A549 (cell line): ENCODE data around the gene CARD9. TPM values are rescaled to one million over a fixed set of nuclear protein-coding genes. Genes with fewer than 3 reads are reported as not detected.
A peak's percentile ranks its signal among the peaks of the same experiment; 100 is the strongest.

Experiments used
- ATAC-seq, 2 experiments: fragments of 200-7000 bp in 1 of 2; fragments of >200 bp in 1 of 2; cut with Nextera tagmentation in 1 of 2; cut with Tn5 transposase in 1 of 2; 3 replicates each; pipeline versions ENCODE4 v1.8.0 to v1.9.1; 2018 to 2020; ENCODE audit warnings: mild to moderate bottlenecking in 1 of 2, moderate library complexity in 1 of 2
- CTCF ChIA-PET: fragments of 300-600 bp; sonication (Branson Sonifier 250); formaldehyde crosslinking; extraction: SDS; loops from one replicate; lab custom pipeline; 2021; ENCODE audit warnings: antibody characterized with exemption, inconsistent platforms; lab: Yijun Ruan, JAX
- POLR2A ChIA-PET: fragments of 350-600 bp; formaldehyde crosslinking; extraction: SDS; loops from one replicate; lab custom pipeline; 2021; ENCODE audit warnings: antibody characterized with exemption, inconsistent platforms; lab: Yijun Ruan, JAX
- DNase-seq, 2 experiments: peaks; one replicate each; pipeline versions ENCODE4 v3.0.0 to v3.0.0-alpha.2; 2011 to 2016; ENCODE audit warnings: low read depth in 1 of 2, low spot score in 1 of 2
- FAIRE-seq: peaks from 2 replicates; lab custom pipeline; 2011; peaks lifted over from hg19 to GRCh38; lab: Jason Lieb, UNC
- H3K27ac ChIP-seq, 2 experiments: fragments of >200 bp; sonication (Bioruptor Twin); formaldehyde crosslinking; 3 replicates each; pipeline ENCODE4 v1.5.1; 2016 to 2017
- H3K4me1 ChIP-seq: fragments of >200 bp; sonication (Bioruptor Twin); formaldehyde crosslinking; 3 replicates; pipeline ENCODE4 v1.6.1; 2016
- H3K4me2 ChIP-seq: fragments of >200 bp; sonication (Bioruptor Twin); formaldehyde crosslinking; 3 replicates; pipeline ENCODE4 v1.6.1; 2016
- H3K4me3 ChIP-seq: fragments of >200 bp; sonication (Bioruptor Twin); formaldehyde crosslinking; 3 replicates; pipeline ENCODE4 v1.5.1; 2016
- H3K9me3 ChIP-seq: fragments of >200 bp; sonication (Bioruptor Twin); formaldehyde crosslinking; 3 replicates; pipeline ENCODE4 v1.6.1; 2016
- BCL3 ChIP-seq: fragments of >200 bp; sonication (Bioruptor Twin); formaldehyde crosslinking; IDR thresholded peaks from 3 replicates; pipeline ENCODE4 v1.6.1; 2016
- CBX8 ChIP-seq: fragments of 200-600 bp; sonication (generic); IDR thresholded peaks from 2 replicates; pipeline ENCODE4 v1.6.1; 2016
- CEBPB ChIP-seq, 2 experiments: fragments of >200 bp in 1 of 2; sonication (Bioruptor Twin) in 1 of 2; formaldehyde crosslinking in 1 of 2; IDR thresholded peaks; 2 replicates each; pipeline ENCODE4 v1.6.1; 2012 to 2016
- CTCF ChIP-seq: fragments of >200 bp; sonication (Bioruptor Twin); formaldehyde crosslinking; IDR thresholded peaks from 3 replicates; pipeline ENCODE4 v1.5.1; 2016
- E2F6 ChIP-seq: IDR thresholded peaks from 2 replicates; pipeline ENCODE4 v1.6.1; 2012; ENCODE audit warnings: low read depth, borderline replicate concordance
- EHMT2 ChIP-seq: fragments of 200-600 bp; sonication (generic); IDR thresholded peaks from 2 replicates; pipeline ENCODE4 v1.6.1; 2016; ENCODE audit warnings: antibody characterized with exemption, low read depth, mild to moderate bottlenecking, moderate library complexity
- ELK1 ChIP-seq: fragments of 150-350 bp; IDR thresholded peaks from 2 replicates; pipeline ENCODE4 v1.6.1; 2014; ENCODE audit warnings: low read depth, mild to moderate bottlenecking, low read length
- ESRRA ChIP-seq: fragments of 150-350 bp; IDR thresholded peaks from 2 replicates; pipeline ENCODE4 v1.6.1; 2014; ENCODE audit warnings: mild to moderate bottlenecking, low read length, borderline replicate concordance
- FOSB ChIP-seq: fragments of 250-450 bp; sonication (Bioruptor Pico); IDR thresholded peaks from 2 replicates; pipeline ENCODE4 v1.5.0; 2020; ENCODE audit warnings: mild to moderate bottlenecking, moderate library complexity
- HMGXB4 ChIP-seq: fragments of 250-450 bp; sonication (Bioruptor Pico); IDR thresholded peaks from 2 replicates; pipeline ENCODE4 v1.5.0; 2021; ENCODE audit warnings: mild to moderate bottlenecking, moderate library complexity, borderline replicate concordance
- HOXA7 ChIP-seq: fragments of 250-450 bp; sonication (Bioruptor Pico); IDR thresholded peaks from 2 replicates; pipeline ENCODE4 v1.5.0; 2020; ENCODE audit warnings: mild to moderate bottlenecking, moderate library complexity
- HOXB13 ChIP-seq: fragments of 250-450 bp; sonication (Bioruptor Pico); IDR thresholded peaks from 2 replicates; pipeline ENCODE4 v1.5.0; 2020; ENCODE audit warnings: low read depth, mild to moderate bottlenecking, moderate library complexity
- HOXB5 ChIP-seq: fragments of 250-450 bp; sonication (Bioruptor Pico); IDR thresholded peaks from 2 replicates; pipeline ENCODE4 v1.5.0; 2020; ENCODE audit warnings: mild to moderate bottlenecking, moderate library complexity
- JUN ChIP-seq, 2 experiments: fragments of >200 bp; sonication (Bioruptor Twin); formaldehyde crosslinking; IDR thresholded peaks; 2 replicates in 1 of 2; 3 replicates in 1 of 2; pipeline ENCODE4 v1.6.1; 2016 to 2017
- MAFK ChIP-seq: fragments of 450-650 bp; IDR thresholded peaks from 2 replicates; pipeline ENCODE4 v1.6.1; 2014; ENCODE audit not compliant: partially characterized antibody
- MAX ChIP-seq: IDR thresholded peaks from 2 replicates; pipeline ENCODE4 v1.6.1; 2012
- MAZ ChIP-seq: fragments of 150-350 bp; IDR thresholded peaks from 2 replicates; pipeline ENCODE4 v1.6.1; 2014; ENCODE audit warnings: antibody characterized with exemption, low read depth, low read length, borderline replicate concordance
- MYC ChIP-seq: IDR thresholded peaks from 2 replicates; pipeline ENCODE4 v1.6.1; 2012; ENCODE audit warnings: mild to moderate bottlenecking, inconsistent platforms, low read length, improper control_type of control experiment, borderline replicate concordance
- PHF8 ChIP-seq: fragments of 200-600 bp; sonication (generic); IDR thresholded peaks from 2 replicates; pipeline ENCODE4 v1.6.1; 2016; ENCODE audit warnings: low read depth, mild to moderate bottlenecking, antibody characterized with exemption, moderate library complexity, borderline replicate concordance
- POLR2A ChIP-seq: IDR thresholded peaks from 2 replicates; pipeline ENCODE4 v1.6.1; 2012; ENCODE audit warnings: mild to moderate bottlenecking, low read length
- POLR2AphosphoS2 ChIP-seq: conservative IDR thresholded peaks from 2 replicates; pipeline ENCODE4 v1.6.1; 2012; ENCODE audit warnings: low read length, improper control_type of control experiment, inconsistent platforms
- RAD21 ChIP-seq, 2 experiments: fragments of >200 bp in 1 of 2; sonication (Bioruptor Twin) in 1 of 2; formaldehyde crosslinking in 1 of 2; IDR thresholded peaks in 1 of 2; conservative IDR thresholded peaks in 1 of 2; 2 replicates in 1 of 2; 3 replicates in 1 of 2; pipeline ENCODE4 v1.6.1; 2012 to 2018; ENCODE audit warnings: inconsistent platforms in 1 of 2
- RNF2 ChIP-seq: fragments of 200-600 bp; sonication (generic); IDR thresholded peaks from 2 replicates; pipeline ENCODE4 v1.6.1; 2016; ENCODE audit warnings: low read depth, mild to moderate bottlenecking, antibody characterized with exemption, moderate library complexity, borderline replicate concordance
- SMC3 ChIP-seq: fragments of >200 bp; sonication (Bioruptor Twin); formaldehyde crosslinking; IDR thresholded peaks from 3 replicates; pipeline ENCODE4 v1.6.1; 2018; ENCODE audit warnings: inconsistent platforms
- TFCP2L1 ChIP-seq: fragments of 250-450 bp; sonication (Bioruptor Pico); IDR thresholded peaks from 2 replicates; pipeline ENCODE4 v1.5.0; 2021; ENCODE audit warnings: mild to moderate bottlenecking
- WGBS: methylation state at CpG from one replicate; pipeline ENCODE4 v1.1.6; 2017; ENCODE audit errors: missing lambda C conversion rate; 5-methylcytosine and 5-hydroxymethylcytosine counted together
- polyA plus RNA-seq, 4 experiments: library from polyadenylated mRNA; depleted of rRNA in 3 of 4; stranded (reverse); fragments of >200 nt; fragmentation: RNase III in 1 of 4; extraction: RNeasy Plus Mini Kit Qiagen cat#74134 plus additional on column Dnase treatment in 1 of 4; gene quantifications; 2 replicates in 3 of 4; 3 replicates in 1 of 4; pipeline ENCODE4 v1.2.3, GENCODE V29; 2011 to 2017

Gene CARD9
- polyA plus RNA-seq, 2 of the 4 experiments (the other 2 are of a cell fraction): 0.21 to 0.94 TPM

GRCh38 chr9:136401173-136401922 lies 27.9 kb upstream of the CARD9 start:
- DNase-seq: no peak
- no peak overlapping the region for H3K4me2 ChIP-seq
- CTCF ChIA-PET: interaction anchor here (0.6 to 8.9 kb wide), 28 partner anchors 8 to 326 kb away, joined by 3 to 100 read pairs (median 4); partner anchors contain the start of genes DNLZ, ENTR1 and PMPCA
- H3K4me3 ChIP-seq: no peak overlapping the region
- ATAC-seq: no peak
- H3K9me3 ChIP-seq: no peaks in the 10 kb centered on the region
- peaks cover 14% of the 10 kb centered on the region; the same call in 2 of the 3 replicates for H3K4me1 ChIP-seq
- H3K27ac ChIP-seq: no peak overlapping the region
- 92% methylated on average over 18 of the region's 18 CpGs for WGBS
- TF ChIP-seq MAX (no peak), ESRRA (no peak), MYC (no peak), POLR2AphosphoS2 (peak; percentile 42; the same call in 1 of the 2 replicates)
- FAIRE-seq: no peak
- POLR2A ChIA-PET: interaction anchor here (1.4 to 6.7 kb wide), 3 partner anchors 10 to 38 kb away, joined by 4 to 33 read pairs (median 5); partner anchors contain the start of gene DNLZ

GRCh38 chr9:136400038-136400834 lies 26.8 kb upstream of the CARD9 start, which contains the start of gene SNAPC4:
Gene SNAPC4 (minus strand): TSS chr9:136400170. CDS start chr9:136398428, 1,742 bp downstream.
- ChIA-PET CTCF (interaction anchor here (0.6 to 8.9 kb wide), 30 partner anchors 8 to 327 kb away, joined by 3 to 100 read pairs (median 4); partner anchors contain the start of genes DNLZ, ENTR1 and PMPCA), POLR2A (interaction anchor here (1.4 to 6.7 kb wide), 2 partner anchors 9 to 37 kb away, joined by 5 to 33 read pairs; partner anchors contain the start of gene DNLZ)
- FAIRE-seq (no peak), DNase-seq (peak; percentile 80 to 87), ATAC-seq (peak; percentile 84 to 95)
- peak within 1 kb of the TSS; percentile 94 for H3K4me2 ChIP-seq
- 22% methylated on average over 11 of the region's 71 CpGs for WGBS
- peaks cover 14% of the 10 kb centered on the region; the same call in 2 of the 3 replicates for H3K4me1 ChIP-seq
- peak within 1 kb of the TSS; percentile 98 to 99 for H3K27ac ChIP-seq
- H3K9me3 ChIP-seq: no peaks in the 10 kb centered on the region
- peak within 1 kb of the TSS; percentile 100 for H3K4me3 ChIP-seq
- TF ChIP-seq HOXA7 (no peak), HOXB5 (0 out of 2 replicates have a peak, but pooled peaks have one; percentile 41), FOSB (CRISPR knock-in tag) (no peak), ELK1 (0 out of 2 replicates have a peak, but pooled peaks have one; percentile 21), PHF8 (peak; percentile 72; the same call in 1 of the 2 replicates), EHMT2 (no peak), CEBPB (IDR thresholded peaks at IDR 0.05) (no peak), POLR2A (peak; percentile 92), CTCF (peak; percentile 93), MAX (peak; percentile 69), TFCP2L1 (CRISPR knock-in tag) (0 out of 2 replicates have a peak, but pooled peaks have one; percentile 30), HMGXB4 (CRISPR knock-in tag) (no peak), E2F6 (peak; percentile 30; the same call in 1 of the 2 replicates), BCL3 (peak; percentile 78; the same call in 2 of the 3 replicates), RAD21 (conservative IDR thresholded peaks at IDR 0.05 in 1 of 2, IDR thresholded peaks at IDR 0.05 in 1 of 2) (peak; percentile 54 to 80; a peak in 4 of 5 replicates), JUN (IDR thresholded peaks at IDR 0.05) (peak; percentile 31 to 81; a peak in 4 of 5 replicates), MAZ (0 out of 2 replicates have a peak, but pooled peaks have one; percentile 47), SMC3 (peak; percentile 78), RNF2 (no peak), HOXB13 (CRISPR knock-in tag) (no peak), MAFK (no peak), CBX8 (no peak)
